HCT116 (cell line): Measurements from ENCODE around the gene RAD52. TPM values are rescaled to one million over a fixed set of nuclear protein-coding genes. Genes with fewer than 3 reads are reported as not detected.

ENCODE experiments used
- ATAC-seq: fragments of 200-7000 bp; cut with Tn5 transposase; 2 replicates; pipeline ENCODE4 v1.9.1; 2020; ENCODE audit warnings: mild to moderate bottlenecking, moderate library complexity
- BruUV-seq: library from RNA; stranded (reverse); fragments of 400-500 nt; replicated peaks from 2 replicates; lab custom pipeline; 2021; lab: Mats Ljungman, UMichigan
- CTCF ChIA-PET: fragments of 300-600 bp; sonication (Branson Sonifier 250); formaldehyde crosslinking; loops from one replicate; lab custom pipeline; 2021; ENCODE audit warnings: antibody characterized with exemption; lab: Charles Lee
- POLR2A ChIA-PET: fragments of 300-600, 350-600 bp; sonication (Branson Sonifier 250); formaldehyde crosslinking; loops from one replicate; lab custom pipeline; 2021; ENCODE audit warnings: antibody characterized with exemption; lab: Charles Lee
- RAD21 ChIA-PET, 2 experiments: fragments of 300-600 bp; sonication (Branson Sonifier 250); formaldehyde crosslinking; loops; one replicate each; lab custom pipeline; 2023; ENCODE audit warnings: low total read pairs in 2 of 2; ENCODE audit not compliant: uncharacterized antibody in 2 of 2, unreplicated experiment in 2 of 2, low non-redundant PET in 1 of 2; lab: Charles Lee
- DNase-seq: peaks from one replicate; pipeline ENCODE4 v3.0.0-alpha.2; 2010; ENCODE audit warnings: low read depth, low spot score
- H2AFZ ChIP-seq: fragments of 200-600 bp; shearing (Covaris generic), sonication (generic); 2 replicates; pipeline ENCODE4 v1.6.1; 2017; ENCODE audit warnings: low read depth, mixed run types, mixed read lengths, antibody characterized with exemption, low read length; ENCODE audit not compliant: poor library complexity, severe bottlenecking
- H3K27ac ChIP-seq: 2 replicates; pipeline ENCODE4 v1.5.1; 2012; ENCODE audit warnings: low read depth, low read length
- H3K27me3 ChIP-seq: fragments of 200-600 bp; sonication (generic); 2 replicates; pipeline ENCODE4 v1.6.1; 2016; ENCODE audit warnings: mixed run types, low read length, mixed read lengths; ENCODE audit not compliant: insufficient read depth
- H3K36me3 ChIP-seq, 2 experiments: fragments of 200-500 bp in 1 of 2; fragments of 200-600 bp in 1 of 2; sonication (Bioruptor generic) in 1 of 2; sonication (generic) in 1 of 2; 2 replicates each; pipeline versions ENCODE4 v1.5.1 to v1.6.1; 2014 to 2016; ENCODE audit warnings: low read length in 2 of 2, inconsistent platforms in 1 of 2, mixed read lengths in 1 of 2, mixed run types in 1 of 2; ENCODE audit not compliant: insufficient read depth in 2 of 2, control insufficient read depth in 1 of 2
- H3K4me1 ChIP-seq, 2 experiments: fragments of 200-600 bp in 1 of 2; sonication (generic) in 1 of 2; 2 replicates each; pipeline versions ENCODE4 v1.5.1 to v1.6.1; 2012 to 2017; ENCODE audit warnings: low read length in 2 of 2, inconsistent platforms in 1 of 2, mild to moderate bottlenecking in 1 of 2, mixed read lengths in 1 of 2, mixed run types in 1 of 2, moderate library complexity in 1 of 2; ENCODE audit not compliant: insufficient read depth in 2 of 2, control insufficient read depth in 1 of 2
- H3K4me2 ChIP-seq: fragments of 200-600 bp; sonication (generic); 2 replicates; pipeline ENCODE4 v1.6.1; 2017; ENCODE audit warnings: mixed run types, low read length, mixed read lengths
- H3K4me3 ChIP-seq, 2 experiments: fragments of 200-600 bp in 1 of 2; sonication (generic) in 1 of 2; replicated peaks in 1 of 2; 2 replicates each; pipeline ENCODE4 v1.5.1; 2011 to 2016; ENCODE audit warnings: low read length in 2 of 2, control low read depth in 1 of 2, low read depth in 1 of 2, mild to moderate bottlenecking in 1 of 2, mixed read lengths in 1 of 2, mixed run types in 1 of 2
- H3K79me2 ChIP-seq: fragments of 200-600 bp; sonication (generic); 2 replicates; pipeline ENCODE4 v1.6.1; 2017; ENCODE audit warnings: mild to moderate bottlenecking, mixed run types, low read length, moderate library complexity, mixed read lengths; ENCODE audit not compliant: insufficient read depth
- H3K9ac ChIP-seq: fragments of 200-600 bp; sonication (generic); 2 replicates; pipeline ENCODE4 v1.6.1; 2016; ENCODE audit warnings: low read length, mixed read lengths
- H3K9me2 ChIP-seq: fragments of 200-600 bp; sonication (generic), shearing (Covaris generic); 2 replicates; pipeline ENCODE4 v1.6.1; 2017; ENCODE audit warnings: mixed run types, mild to moderate bottlenecking, moderate library complexity; ENCODE audit not compliant: insufficient read depth
- H3K9me3 ChIP-seq, 2 experiments: fragments of 200-500 bp in 1 of 2; fragments of 200-600 bp in 1 of 2; sonication (Bioruptor generic) in 1 of 2; sonication (generic) in 1 of 2; 2 replicates each; pipeline ENCODE4 v1.6.1; 2014 to 2017; ENCODE audit warnings: low read length in 2 of 2, mixed read lengths in 2 of 2, inconsistent platforms in 1 of 2, low read depth in 1 of 2, mild to moderate bottlenecking in 1 of 2, mixed run types in 1 of 2, moderate library complexity in 1 of 2; ENCODE audit not compliant: control insufficient read depth in 1 of 2, insufficient read depth in 1 of 2
- H4K20me1 ChIP-seq: fragments of 200-600 bp; sonication (generic), shearing (Covaris generic); 2 replicates; pipeline ENCODE4 v1.6.1; 2017; ENCODE audit warnings: mixed run types, mild to moderate bottlenecking, moderate library complexity; ENCODE audit not compliant: insufficient read depth
- EZH2 ChIP-seq: fragments of 200-600 bp; sonication (generic); IDR thresholded peaks from 2 replicates; pipeline ENCODE4 v1.6.1; 2017; ENCODE audit warnings: antibody characterized with exemption, mixed run types
- EZH2phosphoT487 ChIP-seq: fragments of 200-600 bp; IDR thresholded peaks from 2 replicates; pipeline ENCODE4 v1.6.1; 2018; ENCODE audit warnings: antibody characterized with exemption, borderline replicate concordance
- FOSL1 ChIP-seq: IDR thresholded peaks from 2 replicates; pipeline ENCODE4 v1.6.1; 2012; ENCODE audit warnings: low read depth
- POLR2A ChIP-seq: IDR thresholded peaks from 2 replicates; pipeline ENCODE4 v1.7.0; 2011; ENCODE audit warnings: borderline replicate concordance; ENCODE audit not compliant: insufficient read depth, insufficient read length; ENCODE audit errors: extremely low read depth
- POLR2AphosphoS5 ChIP-seq: IDR thresholded peaks from 2 replicates; pipeline ENCODE4 v1.6.1; 2011; ENCODE audit warnings: mild to moderate bottlenecking, low read depth, low read length, moderate library complexity
- SP1 ChIP-seq: IDR thresholded peaks from 2 replicates; pipeline ENCODE4 v1.6.1; 2012; ENCODE audit warnings: low read depth
- SRF ChIP-seq: IDR thresholded peaks from 2 replicates; pipeline ENCODE4 v1.6.1; 2012; ENCODE audit warnings: low read depth
- TCF7L2 ChIP-seq: IDR thresholded peaks from 2 replicates; pipeline ENCODE4 v1.7.0; 2011; ENCODE audit warnings: borderline replicate concordance, inconsistent platforms; ENCODE audit not compliant: insufficient read depth, insufficient read length; ENCODE audit errors: extremely low read depth
- ZNF274 ChIP-seq: fragments of 200-500 bp; sonication (Bioruptor generic); IDR thresholded peaks from 2 replicates; pipeline ENCODE4 v1.6.1; 2014; ENCODE audit warnings: mild to moderate bottlenecking, low read depth, low read length, inconsistent platforms
- intact Hi-C: fragments of 100-400 bp; cut with micrococcal nuclease; formaldehyde crosslinking; loops from 2 replicates; pipeline ENCODE4 v1.10.0; 2022
- total RNA-seq: library from RNA; stranded (reverse); gene quantifications from one replicate; pipeline ENCODE4 v1.2.1, GENCODE V29; 2021; ENCODE audit not compliant: unreplicated experiment
- TF ChIP-seq, protein P1 (sequence below): IDR thresholded peaks from 2 replicates; pipeline ENCODE4 v1.6.1; 2011; ENCODE audit warnings: mild to moderate bottlenecking, low read length, moderate library complexity; ENCODE audit not compliant: insufficient replicate concordance; ENCODE audit errors: extremely low read depth
- TF ChIP-seq, protein P2 (sequence below): IDR thresholded peaks from 2 replicates; pipeline ENCODE4 v1.6.1; 2012
- TF ChIP-seq, protein P3 (sequence below), 3 experiments: fragments of 200-600 bp in 1 of 3; sonication (generic) in 1 of 3; IDR thresholded peaks in 2 of 3; conservative IDR thresholded peaks in 1 of 3; 2 replicates each; pipeline ENCODE4 v1.5.1; 2012 to 2017; ENCODE audit warnings: low read depth in 2 of 3, low read length in 2 of 3, antibody characterized with exemption in 1 of 3, borderline replicate concordance in 1 of 3, control low read depth in 1 of 3, mild to moderate bottlenecking in 1 of 3, mixed read lengths in 1 of 3, mixed run types in 1 of 3, moderate library complexity in 1 of 3; ENCODE audit not compliant: insufficient read depth in 1 of 3

RAD52 gene
- total RNA-seq, 1 experiment from 2014 or later = 24.4 TPM

DNA sequence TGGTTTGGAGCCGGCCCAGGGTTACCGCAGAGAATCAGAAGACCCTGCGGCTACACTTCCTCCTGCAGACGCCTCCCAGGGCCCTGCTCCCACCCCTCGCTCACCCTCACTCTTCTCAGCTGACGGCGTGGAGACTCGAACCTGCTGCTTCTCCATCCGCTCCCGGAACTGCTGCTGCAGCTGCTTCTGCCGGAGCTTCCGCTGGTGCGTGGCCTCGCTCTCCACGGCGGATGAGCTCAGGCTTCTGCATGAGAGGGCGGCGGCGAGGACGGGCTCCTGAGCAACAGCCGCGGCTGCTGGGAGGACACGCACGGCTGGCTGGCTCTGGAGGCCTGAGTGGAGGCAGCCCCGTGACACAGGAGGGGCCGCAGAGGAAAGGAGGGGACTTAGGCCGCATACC, 33.3 kb downstream of the RAD52 start:
- ATAC-seq (no peak), DNase-seq (no peak)
- Histone ChIP-seq H3K9ac (no peak overlapping the region), H3K4me1 (no peaks in the 10 kb centered on the region), H2AFZ (no peak overlapping the region), H3K27me3 (no peaks in the 10 kb centered on the region), H3K79me2 (no peaks in the 10 kb centered on the region), H3K9me2 (no peaks in the 10 kb centered on the region), H3K36me3 (peaks cover 38 to 46% of the 10 kb centered on the region in 2 experiments), H4K20me1 (no peaks in the 10 kb centered on the region), H3K4me3 (no peak overlapping the region), H3K27ac (no peak overlapping the region), H3K4me2 (no peak overlapping the region), H3K9me3 (no peaks in the 10 kb centered on the region)
- ChIA-PET POLR2A (no interaction called here), CTCF (no interaction called here), RAD21 (no interaction called here)
- BruUV-seq = no TSS peak
- TF ChIP-seq FOSL1 = no peak
- TF ChIP-seq POLR2AphosphoS5 = no peak
- intact Hi-C loops = no loop called here

DNA sequence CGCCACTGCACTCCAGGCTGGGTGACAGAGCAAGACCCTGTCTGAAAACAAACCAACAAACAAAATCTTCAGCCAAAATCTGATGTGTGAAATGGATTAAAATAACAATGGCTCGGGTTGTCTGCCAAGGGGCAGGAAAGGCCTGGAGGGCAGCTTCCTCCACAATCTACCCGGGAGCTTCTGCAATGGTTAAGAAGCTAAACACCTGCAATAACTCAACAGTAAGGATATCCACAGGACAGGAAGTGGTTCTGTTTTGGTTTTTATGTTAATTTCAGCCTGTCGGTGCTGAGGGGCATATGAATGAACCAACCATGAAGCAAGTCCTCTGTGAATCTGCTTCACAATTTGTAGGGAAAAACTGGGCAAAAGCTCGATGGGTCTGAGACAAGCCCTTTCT, 34.4 kb downstream of the RAD52 start:
- BruUV-seq = no TSS peak
- no peak overlapping the region for H3K4me3 ChIP-seq
- TF ChIP-seq EZH2phosphoT487 (no peak), POLR2A (no peak), POLR2AphosphoS5 (no peak), SP1 (no peak), SRF (no peak), FOSL1 (no peak), EZH2 (no peak), TCF7L2 (no peak), ZNF274 (no peak)
- TF ChIP-seq, protein P1, sequence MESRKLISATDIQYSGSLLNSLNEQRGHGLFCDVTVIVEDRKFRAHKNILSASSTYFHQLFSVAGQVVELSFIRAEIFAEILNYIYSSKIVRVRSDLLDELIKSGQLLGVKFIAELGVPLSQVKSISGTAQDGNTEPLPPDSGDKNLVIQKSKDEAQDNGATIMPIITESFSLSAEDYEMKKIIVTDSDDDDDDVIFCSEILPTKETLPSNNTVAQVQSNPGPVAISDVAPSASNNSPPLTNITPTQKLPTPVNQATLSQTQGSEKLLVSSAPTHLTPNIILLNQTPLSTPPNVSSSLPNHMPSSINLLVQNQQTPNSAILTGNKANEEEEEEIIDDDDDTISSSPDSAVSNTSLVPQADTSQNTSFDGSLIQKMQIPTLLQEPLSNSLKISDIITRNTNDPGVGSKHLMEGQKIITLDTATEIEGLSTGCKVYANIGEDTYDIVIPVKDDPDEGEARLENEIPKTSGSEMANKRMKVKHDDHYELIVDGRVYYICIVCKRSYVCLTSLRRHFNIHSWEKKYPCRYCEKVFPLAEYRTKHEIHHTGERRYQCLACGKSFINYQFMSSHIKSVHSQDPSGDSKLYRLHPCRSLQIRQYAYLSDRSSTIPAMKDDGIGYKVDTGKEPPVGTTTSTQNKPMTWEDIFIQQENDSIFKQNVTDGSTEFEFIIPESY = no peak
- TF ChIP-seq, protein P2, sequence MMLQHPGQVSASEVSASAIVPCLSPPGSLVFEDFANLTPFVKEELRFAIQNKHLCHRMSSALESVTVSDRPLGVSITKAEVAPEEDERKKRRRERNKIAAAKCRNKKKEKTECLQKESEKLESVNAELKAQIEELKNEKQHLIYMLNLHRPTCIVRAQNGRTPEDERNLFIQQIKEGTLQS = no peak
- TF ChIP-seq, protein P3, sequence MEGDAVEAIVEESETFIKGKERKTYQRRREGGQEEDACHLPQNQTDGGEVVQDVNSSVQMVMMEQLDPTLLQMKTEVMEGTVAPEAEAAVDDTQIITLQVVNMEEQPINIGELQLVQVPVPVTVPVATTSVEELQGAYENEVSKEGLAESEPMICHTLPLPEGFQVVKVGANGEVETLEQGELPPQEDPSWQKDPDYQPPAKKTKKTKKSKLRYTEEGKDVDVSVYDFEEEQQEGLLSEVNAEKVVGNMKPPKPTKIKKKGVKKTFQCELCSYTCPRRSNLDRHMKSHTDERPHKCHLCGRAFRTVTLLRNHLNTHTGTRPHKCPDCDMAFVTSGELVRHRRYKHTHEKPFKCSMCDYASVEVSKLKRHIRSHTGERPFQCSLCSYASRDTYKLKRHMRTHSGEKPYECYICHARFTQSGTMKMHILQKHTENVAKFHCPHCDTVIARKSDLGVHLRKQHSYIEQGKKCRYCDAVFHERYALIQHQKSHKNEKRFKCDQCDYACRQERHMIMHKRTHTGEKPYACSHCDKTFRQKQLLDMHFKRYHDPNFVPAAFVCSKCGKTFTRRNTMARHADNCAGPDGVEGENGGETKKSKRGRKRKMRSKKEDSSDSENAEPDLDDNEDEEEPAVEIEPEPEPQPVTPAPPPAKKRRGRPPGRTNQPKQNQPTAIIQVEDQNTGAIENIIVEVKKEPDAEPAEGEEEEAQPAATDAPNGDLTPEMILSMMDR (IDR thresholded peaks at IDR 0.05 in 2 of 3, conservative IDR thresholded peaks at IDR 0.05 in 1 of 3; ENCODE audit: borderline replicate concordance in 1 of 3, insufficient read depth in 1 of 3, low read depth in 2 of 3, low read length in 2 of 3) = no peak

More for the DNA sequence above, 34.4 kb downstream of the RAD52 start:
- Histone ChIP-seq H3K4me2 (no peak overlapping the region), H3K36me3 (peaks cover 36 to 54% of the 10 kb centered on the region in 2 experiments), H3K4me1 (no peaks in the 10 kb centered on the region), H4K20me1 (no peaks in the 10 kb centered on the region), H3K9me3 (no peaks in the 10 kb centered on the region), H2AFZ (no peak overlapping the region), H3K79me2 (no peaks in the 10 kb centered on the region), H3K27ac (no peak overlapping the region), H3K9ac (no peak overlapping the region), H3K9me2 (no peaks in the 10 kb centered on the region), H3K27me3 (no peaks in the 10 kb centered on the region)
- ATAC-seq = no peak
- no peak for DNase-seq
- intact Hi-C loops = no loop called here
- CTCF ChIA-PET = no interaction called here
- RAD21 ChIA-PET = no interaction called here
- POLR2A ChIA-PET = no interaction called here
